ENCODE data around the gene MFSD12. TPM values are rescaled to one million over a fixed set of nuclear protein-coding genes. Genes with fewer than 3 reads are reported as not detected.
A peak's percentile ranks its signal among the peaks of the same experiment; 100 is the strongest.
"Not testable (repeated sequence)": the region's sequence is repeated elsewhere in the genome, so short reads cannot be mapped to it uniquely, and the experiment has no call there.

The MFSD12 gene
- total RNA-seq, 2 experiments from 2014 or later: 61.0 to 63.5 TPM

DNA sequence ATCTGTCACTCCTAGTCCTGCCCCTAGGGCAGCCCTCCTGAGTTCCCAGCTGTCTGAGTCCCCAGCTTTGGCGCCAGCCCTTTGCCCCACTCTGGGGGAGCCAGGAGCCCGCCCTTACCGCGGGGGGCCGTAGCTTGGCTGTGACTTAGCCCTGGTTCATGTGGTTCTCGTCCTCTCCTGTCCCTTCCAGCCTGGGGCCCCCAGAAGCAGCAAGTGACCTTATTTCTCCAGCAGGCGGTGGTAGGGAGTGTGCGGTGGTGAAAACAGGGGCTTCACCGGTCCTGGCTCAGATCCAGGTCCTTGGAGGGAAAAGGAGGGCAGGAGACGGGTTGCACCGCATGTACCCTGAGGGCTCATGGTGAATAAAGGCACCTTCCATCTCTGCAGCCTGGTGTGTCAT, 35.8 kb upstream of the MFSD12 start:
- no peak for ATAC-seq
- H3K4me1 Mint-ChIP-seq (ENCODE audit: low read depth): no peaks in the 10 kb centered on the region
- ChIA-PET POLR2A (no interaction called here), CTCF (no interaction called here)
- no peak for DNase-seq
- H3K27me3 Mint-ChIP-seq (ENCODE audit: low read depth): peaks cover 2% of the 10 kb centered on the region
- no peak overlapping the region for H3K4me3 Mint-ChIP-seq
- no peaks in the 10 kb centered on the region for H3K36me3 Mint-ChIP-seq (ENCODE audit: low read depth)
- H3K27ac Mint-ChIP-seq: no peak overlapping the region
- H3K9me3 Mint-ChIP-seq (ENCODE audit: insufficient read depth): no peaks in the 10 kb centered on the region

DNA sequence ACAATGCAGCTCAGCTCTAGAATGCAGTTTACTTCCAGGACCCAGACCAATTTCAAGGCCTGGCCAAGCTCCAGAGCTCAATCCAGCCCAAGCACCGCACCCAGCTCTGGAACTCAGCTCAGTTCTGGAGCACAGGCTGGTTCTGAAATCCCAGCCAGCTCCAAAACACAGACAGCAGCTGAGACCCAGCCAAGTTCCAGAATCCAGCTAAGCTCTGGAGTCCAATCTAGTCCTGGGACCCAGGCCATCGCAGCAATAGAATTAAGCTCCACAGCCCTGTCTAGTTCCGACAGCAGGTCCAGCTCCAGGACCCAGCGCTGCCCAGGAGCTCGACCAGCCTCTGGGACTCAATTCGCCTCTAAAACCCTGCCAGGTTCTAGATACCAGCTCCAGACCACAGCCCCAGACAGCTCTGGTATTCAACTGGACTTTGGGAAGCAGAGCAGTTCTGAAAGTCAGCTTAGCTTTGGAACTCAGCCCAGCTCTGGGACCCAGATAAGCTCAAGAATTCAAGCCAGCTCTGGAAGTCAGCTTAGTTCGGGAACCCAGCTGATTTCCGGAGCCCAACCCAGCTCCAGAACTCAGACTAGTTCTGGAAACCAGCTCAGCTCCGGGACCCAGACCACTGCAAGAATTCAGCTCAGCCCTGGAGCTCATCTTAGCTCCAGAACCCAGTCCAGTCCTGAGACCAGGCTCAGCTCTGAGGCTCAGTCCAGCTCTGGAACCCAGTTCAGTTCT, 34.7 kb upstream of the MFSD12 start:
- Mint-ChIP-seq H3K9me3 (ENCODE audit: insufficient read depth) (no peaks in the 10 kb centered on the region), H3K4me1 (ENCODE audit: low read depth) (no peaks in the 10 kb centered on the region), H3K36me3 (ENCODE audit: low read depth) (no peaks in the 10 kb centered on the region), H3K4me3 (no peak overlapping the region), H3K27ac (no peak overlapping the region), H3K27me3 (ENCODE audit: low read depth) (peaks cover 2% of the 10 kb centered on the region)
- DNase-seq: no peak
- ChIA-PET POLR2A (interaction anchor here (0.7 to 0.9 kb wide), 2 partner anchors 13 to 16 kb away, joined by 3 read pairs; no protein-coding TSS in a partner anchor), CTCF (interaction anchor here (0.8 to 1.4 kb wide), 3 partner anchors 9 to 119 kb away, joined by 3 read pairs; no protein-coding TSS in a partner anchor)
- no peak for ATAC-seq

DNA sequence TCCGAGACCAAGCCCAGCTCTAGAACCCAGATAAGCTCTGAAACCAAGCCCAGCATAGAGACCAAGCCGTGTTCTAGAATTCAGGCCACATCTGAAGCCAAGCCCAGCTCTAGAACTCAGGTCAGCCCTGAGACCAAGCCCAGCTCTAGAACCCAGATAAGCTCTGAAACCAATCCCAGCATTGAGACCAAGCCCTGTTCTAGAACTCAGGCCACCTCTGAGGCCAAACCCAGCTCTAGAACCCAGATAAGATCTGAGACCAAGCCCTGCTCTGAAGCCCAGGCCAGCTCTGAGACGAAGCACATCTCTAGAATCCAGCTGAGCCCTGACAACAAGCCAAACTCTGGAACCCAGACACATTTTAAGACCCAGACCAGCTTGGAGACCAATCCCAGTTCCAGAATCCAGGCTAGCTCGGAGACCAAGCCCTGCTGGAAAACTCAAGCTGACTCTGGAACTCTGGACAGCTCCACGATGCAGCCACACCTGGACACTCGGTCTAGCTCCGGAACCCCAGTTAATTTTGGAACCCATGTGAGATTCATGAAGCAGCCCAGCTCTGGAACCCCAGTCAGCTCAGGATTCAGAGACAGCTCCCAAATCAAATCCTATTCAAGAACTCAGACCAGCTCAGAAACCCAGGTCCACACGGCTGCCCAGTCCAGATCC, 33.7 kb upstream of the MFSD12 start:
- H3K4me3 Mint-ChIP-seq: no peak overlapping the region
- no peak for ATAC-seq
- H3K27ac Mint-ChIP-seq: no peak overlapping the region
- ChIA-PET POLR2A (interaction anchor here (0.7 to 0.9 kb wide), 3 partner anchors 13 to 91 kb away, joined by 3 read pairs; partner anchors contain the start of gene DOHH), CTCF (interaction anchor here (0.7 to 1.4 kb wide), 5 partner anchors 9 to 118 kb away, joined by 3 read pairs; no protein-coding TSS in a partner anchor)
- DNase-seq: no peak
- peaks cover 2% of the 10 kb centered on the region for H3K27me3 Mint-ChIP-seq (ENCODE audit: low read depth)
- no peaks in the 10 kb centered on the region for H3K36me3 Mint-ChIP-seq (ENCODE audit: low read depth)
- H3K9me3 Mint-ChIP-seq (ENCODE audit: insufficient read depth): no peaks in the 10 kb centered on the region
- H3K4me1 Mint-ChIP-seq (ENCODE audit: low read depth): no peaks in the 10 kb centered on the region

DNA sequence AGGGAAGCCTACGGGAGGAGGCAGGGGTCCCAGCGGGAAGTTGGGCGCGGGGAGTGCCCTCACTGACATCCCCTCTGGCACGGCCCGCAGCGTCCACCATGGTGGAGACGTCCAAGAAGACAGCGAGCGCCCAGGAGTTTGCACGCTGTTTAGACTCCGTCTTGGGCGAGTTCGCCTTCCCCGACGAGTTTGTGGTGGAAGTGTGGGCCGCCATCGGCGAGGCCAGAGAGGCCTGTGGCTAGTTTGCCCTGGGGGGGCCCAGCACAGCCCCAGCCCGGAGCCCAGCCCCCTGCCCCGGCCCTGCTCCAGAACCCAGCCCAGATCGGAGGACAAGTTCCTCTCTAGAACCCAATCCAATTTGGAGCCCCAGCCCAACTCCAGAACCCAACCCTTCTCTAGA, 32.6 kb upstream of the MFSD12 start:
- Mint-ChIP-seq H3K36me3 (ENCODE audit: low read depth) (no peaks in the 10 kb centered on the region), H3K9me3 (ENCODE audit: insufficient read depth) (no peaks in the 10 kb centered on the region), H3K27me3 (ENCODE audit: low read depth) (peaks cover 2% of the 10 kb centered on the region), H3K27ac (no peak overlapping the region), H3K4me3 (no peak overlapping the region), H3K4me1 (ENCODE audit: low read depth) (no peaks in the 10 kb centered on the region)
- ATAC-seq (no peak), DNase-seq (no peak)
- CTCF ChIA-PET: no interaction called here
- POLR2A ChIA-PET: no interaction called here

DNA sequence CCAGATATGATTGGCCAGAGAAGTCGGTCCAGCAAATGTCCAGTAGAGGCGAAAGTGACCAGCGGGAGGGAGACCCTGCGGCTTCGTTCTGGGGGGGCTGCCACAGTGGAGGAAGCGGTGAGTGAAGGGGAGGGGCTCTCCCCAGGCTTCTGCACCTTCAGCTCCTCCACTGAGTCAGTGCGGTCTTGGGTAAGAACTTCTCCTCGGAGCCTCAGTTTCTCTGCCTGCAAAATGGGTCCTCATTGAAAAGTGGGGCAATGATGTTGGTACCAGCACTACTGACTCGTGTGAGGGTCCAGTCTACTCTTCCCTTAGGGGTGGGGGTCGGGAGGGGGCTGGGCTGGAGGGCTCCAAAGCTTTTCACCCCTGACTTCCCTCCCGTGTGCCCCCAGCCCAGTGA, 32.1 kb upstream of the MFSD12 start:
- POLR2A ChIA-PET: no interaction called here
- H3K36me3 Mint-ChIP-seq (ENCODE audit: low read depth): no peaks in the 10 kb centered on the region
- peaks cover 2% of the 10 kb centered on the region for H3K27me3 Mint-ChIP-seq (ENCODE audit: low read depth)
- no peak overlapping the region for H3K27ac Mint-ChIP-seq
- CTCF ChIA-PET: no interaction called here
- ATAC-seq (no peak), DNase-seq (no peak)
- H3K9me3 Mint-ChIP-seq (ENCODE audit: insufficient read depth): no peaks in the 10 kb centered on the region
- H3K4me3 Mint-ChIP-seq: no peak overlapping the region
- H3K4me1 Mint-ChIP-seq (ENCODE audit: low read depth): no peaks in the 10 kb centered on the region

DNA sequence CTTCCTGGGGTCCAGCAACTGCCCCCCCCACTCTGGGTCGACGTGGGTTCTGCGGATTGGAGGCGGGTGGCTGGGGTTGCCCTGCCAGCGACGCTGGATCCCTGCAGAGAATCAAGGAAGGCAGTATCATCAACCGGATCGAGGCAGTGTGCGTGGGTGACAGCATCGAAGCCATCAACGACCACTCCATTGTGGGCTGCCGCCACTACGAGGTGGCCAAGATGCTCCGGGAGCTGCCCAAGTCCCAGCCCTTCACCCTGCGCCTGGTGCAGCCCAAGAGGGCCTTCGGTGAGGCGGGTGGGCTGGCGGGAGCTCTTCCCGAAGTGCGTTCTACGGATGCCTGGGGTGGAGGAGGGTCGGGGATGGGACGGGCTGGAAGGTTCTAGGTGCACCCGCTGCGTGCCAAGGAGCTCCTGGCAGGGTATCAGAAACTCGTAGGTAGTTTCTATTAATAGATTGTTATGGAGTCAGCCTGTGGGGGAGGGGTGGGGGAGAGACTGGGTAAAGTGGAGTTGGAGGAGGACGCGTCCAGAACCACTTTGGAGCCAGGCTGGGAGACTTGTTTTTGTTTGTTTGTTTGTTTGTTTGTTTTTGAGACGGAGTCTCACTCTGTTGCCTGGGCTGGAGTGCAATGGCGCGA, 29.4 kb upstream of the MFSD12 start:
- no peaks in the 10 kb centered on the region for H3K36me3 Mint-ChIP-seq (ENCODE audit: low read depth)
- POLR2A ChIA-PET: no interaction called here

DNA sequence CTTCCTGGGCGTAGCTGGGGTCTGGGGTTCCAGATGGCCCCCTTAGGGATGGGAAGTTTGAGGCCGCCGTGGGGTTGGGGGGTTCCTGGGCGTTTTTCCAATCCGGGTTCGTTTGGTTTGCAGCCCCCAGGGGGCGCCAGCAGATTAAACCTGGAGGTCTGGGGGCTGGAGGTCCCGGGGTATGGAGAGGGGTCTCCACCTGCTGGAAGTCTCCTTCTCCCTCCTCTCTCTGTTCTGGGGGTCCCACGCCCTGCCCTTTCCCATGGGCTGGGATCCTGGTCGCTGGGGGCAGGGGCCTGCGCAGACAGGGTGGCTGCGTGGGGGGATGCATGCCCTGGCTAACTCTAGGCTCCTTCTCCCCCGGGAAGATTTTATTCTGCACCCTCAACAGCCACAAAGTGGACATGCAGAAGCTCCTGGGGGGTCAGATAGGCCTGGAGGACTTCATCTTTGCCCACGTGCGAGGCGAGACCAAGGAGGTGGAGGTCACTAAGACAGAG, 28.8 kb upstream of the MFSD12 start:
- Mint-ChIP-seq H3K27ac (no peak overlapping the region), H3K9me3 (ENCODE audit: insufficient read depth) (no peaks in the 10 kb centered on the region), H3K4me1 (ENCODE audit: low read depth) (no peaks in the 10 kb centered on the region), H3K36me3 (ENCODE audit: low read depth) (no peaks in the 10 kb centered on the region), H3K4me3 (no peak overlapping the region), H3K27me3 (ENCODE audit: low read depth) (peaks cover 4% of the 10 kb centered on the region)
- CTCF ChIA-PET: interaction anchor here (0.9 to 1.3 kb wide), 7 partner anchors 12 to 143 kb away, joined by 3 to 5 read pairs (median 3); no protein-coding TSS in a partner anchor
- ATAC-seq (peak; percentile 42), DNase-seq (peak; percentile 48)
- POLR2A ChIA-PET: interaction anchor here (0.9 kb wide), 1 partner anchor 27 kb away, joined by 3 read pairs; no protein-coding TSS in a partner anchor

More for the DNA sequence above, 29.4 kb upstream of the MFSD12 start:
- H3K4me3 Mint-ChIP-seq: no peak overlapping the region
- no peaks in the 10 kb centered on the region for H3K9me3 Mint-ChIP-seq (ENCODE audit: insufficient read depth)
- no peaks in the 10 kb centered on the region for H3K4me1 Mint-ChIP-seq (ENCODE audit: low read depth)
- DNase-seq (no peak), ATAC-seq (no peak)
- H3K27ac Mint-ChIP-seq: no peak overlapping the region
- CTCF ChIA-PET: interaction anchor here (1.1 to 1.3 kb wide), 3 partner anchors 18 to 262 kb away, joined by 3 read pairs; no protein-coding TSS in a partner anchor
- peaks cover 4% of the 10 kb centered on the region for H3K27me3 Mint-ChIP-seq (ENCODE audit: low read depth)

DNA sequence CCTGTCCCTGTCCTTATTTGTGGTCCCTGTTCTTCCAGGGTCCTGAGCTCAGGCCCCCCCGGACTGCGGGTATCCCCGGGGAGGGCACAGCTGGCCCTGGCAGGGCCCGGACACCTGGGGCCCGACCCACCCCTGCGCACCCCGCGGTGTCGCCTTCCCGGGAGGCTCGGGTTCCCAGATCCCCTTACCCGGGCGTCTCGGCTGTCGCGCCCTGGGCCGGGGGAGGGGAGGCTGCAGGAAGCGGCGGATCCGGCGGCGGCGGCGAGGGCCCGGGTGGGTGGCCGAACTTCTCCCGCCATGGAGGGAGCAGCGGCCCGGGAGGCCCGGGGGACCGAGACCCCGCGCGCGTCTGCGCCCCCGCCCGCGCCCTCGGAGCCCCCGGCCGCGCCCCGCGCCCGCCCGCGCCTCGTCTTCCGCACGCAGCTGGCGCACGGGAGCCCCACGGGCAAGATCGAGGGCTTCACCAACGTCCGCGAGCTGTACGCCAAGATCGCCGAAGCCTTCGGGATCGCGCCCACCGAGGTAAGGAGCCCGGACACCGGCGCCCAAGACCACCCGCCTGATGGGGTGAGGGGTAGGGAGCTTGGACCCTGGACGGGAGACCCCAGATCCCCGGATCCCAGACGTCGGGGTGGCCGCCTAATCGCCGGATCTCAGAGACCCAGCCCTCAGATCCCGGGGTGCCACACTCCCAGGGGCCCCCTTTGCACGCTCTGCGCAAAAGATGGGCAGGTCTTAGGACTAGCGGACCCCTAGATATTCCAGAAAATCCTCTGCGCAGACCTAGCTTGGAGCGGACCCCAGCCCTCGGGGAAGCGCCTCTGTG, 28.1 kb upstream of the MFSD12 start, which contains the start of gene GIPC3:
TSS of gene GIPC3 (plus strand) at position 178 of the 826 bp plus-strand sequence. CDS start at position 298, 120 bp downstream.
- Mint-ChIP-seq H3K27ac (no peak within 1 kb of the TSS), H3K36me3 (ENCODE audit: low read depth) (no peaks in the 10 kb centered on the region), H3K27me3 (ENCODE audit: low read depth) (peaks cover 4% of the 10 kb centered on the region), H3K9me3 (ENCODE audit: insufficient read depth) (no peaks in the 10 kb centered on the region), H3K4me3 (no peak within 1 kb of the TSS), H3K4me1 (ENCODE audit: low read depth) (no peaks in the 10 kb centered on the region)
- ATAC-seq (peak; percentile 39), DNase-seq (no peak)
- CTCF ChIA-PET: interaction anchor here (0.8 to 1.3 kb wide), 7 partner anchors 12 to 144 kb away, joined by 3 to 5 read pairs (median 3); no protein-coding TSS in a partner anchor
- POLR2A ChIA-PET: interaction anchor here (0.9 kb wide), 1 partner anchor 27 kb away, joined by 3 read pairs; no protein-coding TSS in a partner anchor

DNA sequence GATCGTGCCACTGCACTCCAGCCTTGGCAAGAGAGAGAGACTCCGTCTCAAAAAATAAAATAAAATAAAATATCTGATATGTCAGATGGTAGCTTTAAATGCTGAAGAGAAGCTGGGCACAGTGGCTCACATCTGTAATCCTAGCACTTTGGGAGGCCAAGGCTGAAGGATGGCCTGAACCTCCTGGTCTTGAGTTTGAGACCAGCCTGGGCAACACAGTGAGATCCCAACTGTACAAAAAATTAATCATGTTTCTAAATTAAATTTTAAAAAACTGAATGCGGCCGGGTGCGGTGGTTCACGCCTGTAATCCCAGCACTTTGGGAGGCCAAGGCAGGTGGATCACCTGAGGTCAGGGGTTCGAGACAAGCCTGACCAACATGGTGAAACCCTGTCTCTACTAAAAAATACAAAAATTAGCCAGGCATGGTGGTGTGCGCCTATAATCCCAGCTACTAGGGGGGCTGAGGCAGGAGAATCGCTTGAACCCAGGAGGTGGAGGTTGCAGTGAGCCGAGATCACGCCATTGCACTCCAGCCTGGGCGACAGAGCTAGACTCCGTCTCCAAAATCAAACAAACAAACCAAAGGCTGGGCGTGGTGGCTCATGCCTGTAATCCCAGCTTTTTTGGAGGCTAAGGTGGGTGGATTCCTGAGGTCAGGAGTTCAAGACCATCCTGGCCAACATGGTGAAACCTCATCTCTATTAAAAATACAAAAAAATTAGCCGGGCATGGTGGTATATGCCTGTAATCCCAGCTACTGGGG, 26.8 kb upstream of the MFSD12 start:
- H3K27me3 Mint-ChIP-seq (ENCODE audit: low read depth); POLR2A ChIA-PET; H3K36me3 Mint-ChIP-seq (ENCODE audit: low read depth); ATAC-seq; H3K4me3 Mint-ChIP-seq; CTCF ChIA-PET; DNase-seq; H3K9me3 Mint-ChIP-seq (ENCODE audit: insufficient read depth); H3K27ac Mint-ChIP-seq; H3K4me1 Mint-ChIP-seq (ENCODE audit: low read depth): not testable (repeated sequence)

DNA sequence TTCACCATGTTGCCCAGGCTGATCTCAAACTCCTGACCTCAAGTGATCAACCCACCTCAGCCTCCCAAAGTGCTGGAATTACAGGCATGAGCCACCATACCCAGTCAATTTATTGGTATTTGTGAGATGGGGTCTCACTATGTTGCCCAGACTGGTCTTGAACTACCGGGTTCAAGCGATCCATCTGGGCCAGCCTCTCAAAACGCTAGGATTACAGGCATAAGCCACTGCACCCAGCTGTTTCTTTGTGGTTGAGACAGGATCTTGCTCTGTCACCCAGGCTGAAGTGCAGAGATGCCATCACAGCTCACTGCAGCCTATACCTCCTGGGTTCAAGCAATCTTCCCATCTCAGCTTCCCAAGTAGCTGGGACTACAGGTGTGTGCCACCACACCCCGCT, 24.4 kb upstream of the MFSD12 start:
- H3K27ac Mint-ChIP-seq; H3K4me3 Mint-ChIP-seq; DNase-seq; H3K27me3 Mint-ChIP-seq (ENCODE audit: low read depth); POLR2A ChIA-PET; ATAC-seq; H3K36me3 Mint-ChIP-seq (ENCODE audit: low read depth); H3K9me3 Mint-ChIP-seq (ENCODE audit: insufficient read depth); H3K4me1 Mint-ChIP-seq (ENCODE audit: low read depth): not testable (repeated sequence)
- CTCF ChIA-PET: interaction anchor here (1.1 kb wide), 1 partner anchor 36 kb away, joined by 3 read pairs; no protein-coding TSS in a partner anchor
